ENCODE results near the gene MEF2A.

The MEF2A gene

GRCh38 chr15:99681990-99682389 lies 116.2 kb downstream of the MEF2A start:
- no peak overlapping the region for H3K4me3 ChIP-seq (ENCODE audit: low read depth, low read length)
- no peak for DNase-seq (ENCODE audit: low read depth)

- peak; percentile 83 for DNase-seq (ENCODE audit: low read depth)
- H3K4me3 ChIP-seq (ENCODE audit: low read depth, low read length): no peak overlapping the region
Measured at GRCh38 chr15:99682455-99682854, 116.7 kb downstream of the MEF2A start.

- DNase-seq (ENCODE audit: low read depth): no peak
- H3K4me3 ChIP-seq (ENCODE audit: low read depth, low read length): no peak overlapping the region
Measured at GRCh38 chr15:99683000-99683670, 117.4 kb downstream of the MEF2A start.

- H3K4me3 ChIP-seq (ENCODE audit: low read depth, low read length): no peak overlapping the region
- DNase-seq (ENCODE audit: low read depth): no peak
Measured at GRCh38 chr15:99686290-99686689, 120.5 kb downstream of the MEF2A start.

DNA sequence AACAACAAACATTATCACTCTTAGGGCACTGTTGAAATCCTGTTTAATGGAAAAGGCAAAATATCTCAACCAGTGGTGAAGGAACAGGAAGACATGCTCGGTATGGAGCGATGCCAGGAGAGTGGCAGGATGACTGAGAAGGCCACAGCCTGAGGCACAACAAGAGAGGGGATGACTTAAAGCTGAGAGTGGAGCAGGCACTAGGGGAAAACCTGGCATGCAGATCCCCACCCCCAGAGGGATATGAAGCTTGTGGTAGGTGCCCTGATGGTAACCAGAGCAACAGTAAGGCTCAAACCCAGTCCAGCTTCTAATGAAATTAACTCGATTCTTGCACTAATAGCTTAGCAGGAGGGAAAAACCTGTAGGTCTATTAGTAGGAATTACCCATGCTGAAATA lies 127.0 kb downstream of the MEF2A start:
- DNase-seq (ENCODE audit: low read depth): no peak
- H3K4me3 ChIP-seq (ENCODE audit: low read depth, low read length): no peak overlapping the region

- no peak overlapping the region for H3K4me3 ChIP-seq (ENCODE audit: low read depth, low read length)
- no peak for DNase-seq (ENCODE audit: low read depth)
Measured at GRCh38 chr15:99696096-99696495, 130.3 kb downstream of the MEF2A start.

DNA sequence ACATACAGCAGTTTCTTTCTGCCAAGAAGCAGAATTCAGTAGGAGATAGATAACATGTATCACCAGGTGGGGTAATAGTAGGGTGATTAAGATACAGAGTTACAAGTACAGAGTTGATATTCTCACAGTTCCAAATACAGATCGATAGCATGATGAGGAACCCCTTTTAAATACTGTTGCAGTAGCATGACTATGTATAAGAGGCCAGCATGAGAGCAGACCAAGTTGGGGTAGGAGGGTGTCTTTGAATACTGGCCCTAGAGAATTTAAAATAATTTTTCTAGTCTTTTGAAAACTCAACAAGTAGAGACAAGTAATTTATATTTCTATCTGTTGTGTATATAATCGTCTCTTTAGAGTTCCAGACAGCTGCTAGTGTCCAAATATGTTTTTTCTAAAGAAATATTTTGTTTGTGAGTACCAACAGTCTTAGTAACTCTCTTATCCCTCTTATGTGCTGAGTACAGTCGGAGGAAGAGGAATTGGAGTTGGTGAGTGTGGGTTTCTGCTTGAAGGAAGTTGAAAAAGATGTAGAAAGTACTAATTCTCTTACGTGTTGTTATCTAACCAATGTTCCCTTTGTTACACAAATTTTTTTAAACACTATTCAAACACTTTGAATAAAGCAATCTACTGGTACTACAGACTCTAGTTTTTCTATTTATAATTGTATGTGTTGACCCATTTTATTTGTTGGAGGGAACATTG lies 137.3 kb downstream of the MEF2A start:
- no peak for DNase-seq (ENCODE audit: low read depth)
- no peak overlapping the region for H3K4me3 ChIP-seq (ENCODE audit: low read depth, low read length)

DNA sequence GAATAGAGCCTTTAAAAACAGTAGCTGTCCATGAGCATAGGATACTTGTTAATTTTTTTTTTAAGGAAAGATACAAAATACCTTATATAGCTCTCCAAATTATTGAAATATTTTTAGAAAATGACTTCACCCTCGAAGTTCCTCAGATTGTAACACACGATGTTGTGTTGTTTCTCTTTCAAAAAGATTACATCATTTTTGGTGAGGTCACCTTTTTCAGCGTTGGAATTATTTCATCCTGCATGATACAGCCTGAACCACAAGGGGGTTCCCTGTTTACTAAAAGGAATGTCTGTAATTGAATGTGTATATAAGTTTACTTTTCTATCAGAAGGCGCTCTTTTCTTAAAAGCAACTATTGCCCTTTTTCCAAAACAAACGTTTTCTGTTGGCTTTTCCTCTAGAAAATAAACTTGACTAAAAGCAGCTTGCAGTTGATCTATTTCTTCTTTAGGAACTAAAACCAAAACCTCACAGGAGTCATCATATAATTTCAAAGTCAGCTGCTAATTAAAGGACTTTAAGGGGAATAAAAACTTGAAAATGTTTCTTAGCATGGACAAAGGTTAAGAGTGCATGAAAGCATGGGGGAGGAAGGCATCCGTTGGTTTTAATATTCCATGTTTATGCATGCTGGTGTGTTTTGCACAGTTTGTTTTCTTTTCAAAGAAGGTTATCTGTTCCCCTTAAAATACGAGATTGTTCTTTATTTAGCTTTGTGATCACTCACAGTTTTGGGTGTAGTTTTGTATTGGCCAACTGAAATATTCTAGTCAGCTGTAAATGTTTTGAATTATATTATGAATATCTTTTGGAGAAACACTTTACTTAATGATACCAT lies 138.0 kb downstream of the MEF2A start:
- peak; percentile 70 for DNase-seq (ENCODE audit: low read depth)
- H3K4me3 ChIP-seq (ENCODE audit: low read depth, low read length): no peak overlapping the region

DNA sequence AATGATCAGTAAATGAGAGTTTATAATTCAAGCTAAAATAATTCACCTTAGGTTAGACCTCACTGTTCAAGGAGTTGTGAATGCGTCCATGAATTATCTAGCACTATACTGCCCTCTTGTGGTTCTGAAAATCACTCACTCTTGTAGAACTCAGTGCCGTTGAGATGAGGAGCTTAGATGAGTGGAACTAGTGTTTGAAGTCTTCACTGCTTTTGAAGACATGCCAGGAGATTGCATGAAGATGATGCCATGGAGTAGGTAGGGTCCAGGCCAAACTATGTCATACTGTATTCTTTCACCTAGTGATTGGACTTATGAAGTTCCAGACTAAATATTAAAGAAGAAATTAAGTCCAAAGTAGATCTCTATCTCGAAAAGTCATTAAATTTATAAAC lies 138.7 kb downstream of the MEF2A start:
- DNase-seq (ENCODE audit: low read depth): peak; percentile 54
- no peak overlapping the region for H3K4me3 ChIP-seq (ENCODE audit: low read depth, low read length)

DNA sequence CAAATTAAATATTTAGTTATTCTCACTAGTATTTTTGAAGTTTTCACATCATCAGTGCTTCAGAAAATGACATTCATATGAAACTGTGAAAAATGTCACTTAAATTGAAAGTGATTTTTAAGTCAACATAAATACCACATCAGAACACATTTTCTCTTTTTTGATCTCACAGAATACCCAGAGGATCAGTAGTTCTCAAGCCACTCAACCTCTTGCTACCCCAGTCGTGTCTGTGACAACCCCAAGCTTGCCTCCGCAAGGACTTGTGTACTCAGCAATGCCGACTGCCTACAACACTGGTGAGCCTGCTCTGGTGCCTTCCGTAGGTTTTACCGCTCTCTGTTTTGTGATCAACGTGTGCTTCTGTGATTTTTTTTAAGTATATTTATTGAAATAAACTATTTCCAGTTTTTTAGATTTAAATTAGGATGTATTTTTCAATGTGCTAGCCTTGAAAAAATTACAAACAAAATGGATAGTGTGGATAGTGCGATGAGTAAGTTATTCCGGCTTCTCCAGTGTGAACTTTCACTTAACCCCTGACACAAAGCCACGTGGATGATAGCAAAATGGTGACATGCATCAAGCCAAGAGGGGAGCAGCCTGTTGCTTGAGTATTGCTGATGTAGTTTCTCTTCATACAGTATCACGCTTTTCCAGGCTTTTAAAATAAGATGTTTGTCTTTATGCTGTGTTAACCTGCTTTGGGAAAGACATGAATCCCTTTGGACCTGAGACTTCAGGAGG lies 140.9 kb downstream of the MEF2A start:
- no peak for DNase-seq (ENCODE audit: low read depth)
- peak overlapping the region; percentile 21 for H3K4me3 ChIP-seq (ENCODE audit: low read depth, low read length)

DNA sequence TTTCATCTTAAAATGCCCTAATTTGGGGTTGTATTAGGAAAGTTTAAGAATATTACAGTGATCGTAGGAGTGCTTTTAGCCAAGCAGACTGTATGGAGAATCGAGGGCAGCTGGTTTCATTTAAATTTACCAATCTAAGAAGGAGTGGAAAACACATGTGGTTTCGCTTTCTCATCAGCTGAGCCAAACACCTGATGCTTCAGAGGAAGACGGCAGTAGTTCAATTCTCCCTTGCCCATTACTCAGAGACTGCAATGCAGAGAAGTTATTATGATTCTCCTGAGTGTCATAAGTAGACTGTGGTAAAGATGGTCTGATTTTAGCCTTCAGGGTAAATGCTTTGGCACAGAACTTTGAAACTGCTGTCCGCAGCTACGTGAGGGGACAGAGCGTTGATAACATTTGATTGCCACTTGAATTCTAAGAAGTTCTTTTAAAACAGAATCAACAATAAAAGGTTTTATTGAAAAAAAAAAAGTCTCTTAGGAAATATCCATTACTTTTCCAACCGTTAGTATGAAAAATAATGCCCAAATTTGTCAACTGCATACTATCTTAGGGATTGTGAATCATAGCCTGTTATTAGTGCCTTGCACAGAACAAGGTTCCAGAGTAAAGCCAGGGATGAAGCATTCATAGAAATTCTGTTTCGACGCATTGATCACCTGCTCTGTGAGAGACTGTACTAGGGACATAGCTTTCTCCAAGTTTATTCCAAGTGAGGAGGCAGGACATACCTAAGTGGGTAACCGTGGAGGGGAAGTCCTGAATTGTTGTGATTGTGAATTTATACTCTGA lies 141.9 kb downstream of the MEF2A start:
- no peak for DNase-seq (ENCODE audit: low read depth)
- H3K4me3 ChIP-seq (ENCODE audit: low read depth, low read length): peak overlapping the region; percentile 21

- DNase-seq (ENCODE audit: low read depth): peak; percentile 85
- no peak overlapping the region for H3K4me3 ChIP-seq (ENCODE audit: low read depth, low read length)
Measured at GRCh38 chr15:99708563-99708962, 142.8 kb downstream of the MEF2A start.

DNA sequence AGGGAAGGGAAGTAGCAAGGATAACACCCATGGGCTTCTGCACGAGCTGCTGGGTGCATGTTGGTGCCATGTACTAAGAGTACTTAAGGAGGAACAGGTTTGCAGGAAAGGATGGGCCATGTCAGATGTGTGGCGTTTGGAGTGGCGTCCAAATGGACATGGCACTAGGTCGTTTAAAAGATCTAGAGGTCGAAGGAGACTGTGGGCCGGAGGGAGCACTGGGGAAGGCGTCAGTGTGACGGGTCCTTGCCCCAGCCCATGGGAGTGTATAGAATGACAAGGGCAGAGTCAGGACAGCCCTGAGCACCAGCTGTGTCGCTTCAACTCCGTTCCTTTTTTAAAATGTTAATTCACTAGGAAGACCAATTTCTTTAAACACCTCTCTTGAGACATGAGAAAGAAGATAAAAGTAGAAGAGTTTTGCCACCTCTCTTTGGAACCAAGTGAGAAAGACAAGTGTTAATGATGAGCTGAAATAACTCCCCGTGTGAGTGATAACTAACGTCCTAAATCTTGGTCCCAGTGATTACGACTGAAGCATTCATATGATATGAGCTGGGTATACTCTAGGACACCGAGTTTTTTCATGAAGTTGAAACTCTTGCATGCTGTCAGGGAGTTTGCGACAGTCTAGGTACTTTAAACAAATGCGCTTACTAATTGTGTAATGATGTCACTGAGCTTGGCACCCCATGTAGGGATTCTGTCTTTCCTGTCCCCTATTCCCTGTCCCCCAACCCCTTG lies 143.6 kb downstream of the MEF2A start:
- DNase-seq (ENCODE audit: low read depth): no peak
- no peak overlapping the region for H3K4me3 ChIP-seq (ENCODE audit: low read depth, low read length)

- no peak overlapping the region for H3K4me3 ChIP-seq (ENCODE audit: low read depth, low read length)
- no peak for DNase-seq (ENCODE audit: low read depth)
Measured at GRCh38 chr15:99711625-99712024, 145.8 kb downstream of the MEF2A start.

GRCh38 chr15:99712415-99712814 lies 146.6 kb downstream of the MEF2A start:
- DNase-seq (ENCODE audit: low read depth): no peak
- no peak overlapping the region for H3K4me3 ChIP-seq (ENCODE audit: low read depth, low read length)

GRCh38 chr15:99716540-99717095 lies 150.8 kb downstream of the MEF2A start:
- DNase-seq (ENCODE audit: low read depth): no peak
- no peak overlapping the region for H3K4me3 ChIP-seq (ENCODE audit: low read depth, low read length)

DNA sequence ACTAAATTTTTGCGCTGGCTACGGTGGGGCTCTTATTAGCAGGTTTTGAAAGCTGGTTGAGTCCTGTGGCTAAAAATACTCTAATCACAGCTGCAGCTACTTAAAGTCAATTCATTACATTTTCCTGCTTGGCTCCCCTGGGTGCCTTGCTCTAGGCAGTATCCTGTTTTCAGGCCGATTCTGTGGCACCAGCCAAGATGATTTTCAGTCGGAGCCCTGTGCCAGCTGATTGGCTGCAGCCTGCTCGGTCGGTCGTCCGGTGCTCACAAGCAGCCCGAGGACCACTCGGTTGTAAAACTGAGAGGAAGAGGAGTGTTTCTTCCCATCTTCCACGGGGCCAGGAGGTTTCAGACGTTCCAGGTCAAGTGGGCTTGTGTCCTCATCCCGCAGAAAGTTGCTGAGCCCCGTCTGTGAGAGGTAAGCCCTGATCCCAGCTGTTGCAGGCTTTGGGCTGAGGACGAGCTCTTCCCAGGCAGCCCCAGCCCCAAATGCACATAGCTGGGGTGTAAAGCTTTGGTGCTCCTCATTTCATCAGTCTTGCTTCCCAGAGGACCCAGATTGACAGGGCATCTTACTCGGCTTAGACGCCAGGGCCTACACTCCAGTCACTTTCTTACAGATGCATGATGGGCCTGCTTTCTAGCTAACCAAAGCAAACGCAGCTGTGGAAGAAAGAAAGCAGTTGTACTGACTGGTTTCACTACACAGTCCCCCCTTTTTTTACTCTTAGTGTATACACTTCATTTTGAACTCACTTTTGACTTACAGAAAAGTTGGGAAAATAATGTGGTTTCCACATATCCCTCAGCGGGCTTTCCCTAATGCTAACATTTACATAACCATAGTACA lies 151.6 kb downstream of the MEF2A start:
- no peak overlapping the region for H3K4me3 ChIP-seq (ENCODE audit: low read depth, low read length)
- DNase-seq (ENCODE audit: low read depth): no peak
